H1 (cell line): ENCODE data around the gene CAPZA3. TPM values are rescaled to one million over a fixed set of nuclear protein-coding genes. Genes with fewer than 3 reads are reported as not detected.

Experiments
- CTCF ChIA-PET: fragments of 300-600 bp; sonication (Branson Sonifier 250); formaldehyde crosslinking; loops from one replicate; lab custom pipeline; 2021; ENCODE audit not compliant: partially characterized antibody; lab: Charles Lee
- POLR2A ChIA-PET: fragments of 300-600 bp; sonication (Branson Sonifier 250); formaldehyde crosslinking; loops from one replicate; lab custom pipeline; 2021; ENCODE audit warnings: inconsistent platforms; ENCODE audit not compliant: partially characterized antibody; lab: Charles Lee
- DNase-seq, 2 experiments: peaks; one replicate each; pipeline versions ENCODE4 v3.0.0 to v3.0.0-alpha.2; 2010 to 2022; ENCODE audit warnings: low spot score in 2 of 2, low read depth in 1 of 2, mixed read lengths in 1 of 2
- FAIRE-seq: peaks from 2 replicates; lab custom pipeline; 2011; peaks lifted over from hg19 to GRCh38; lab: Jason Lieb, UNC
- H2AFZ ChIP-seq: 2 replicates; pipeline ENCODE4 v1.8.1; 2012; ENCODE audit warnings: low read length, inconsistent platforms
- H2AK5ac ChIP-seq: 2 replicates; pipeline ENCODE4 v1.6.1; 2013; ENCODE audit warnings: low read depth, low read length
- H2BK120ac ChIP-seq: replicated peaks from 2 replicates; pipeline ENCODE3; 2013; ENCODE audit warnings: low read depth, low read length, inconsistent platforms
- H2BK12ac ChIP-seq: 2 replicates; pipeline ENCODE4 v1.6.1; 2013; ENCODE audit warnings: low read depth, low read length
- H2BK15ac ChIP-seq: 2 replicates; pipeline ENCODE4 v1.6.1; 2013; ENCODE audit warnings: low read length
- H2BK20ac ChIP-seq: 2 replicates; pipeline ENCODE4 v1.6.1; 2013; ENCODE audit warnings: low read length
- H2BK5ac ChIP-seq: 2 replicates; pipeline ENCODE4 v1.6.1; 2013; ENCODE audit warnings: low read depth, low read length
- H3K14ac ChIP-seq: 2 replicates; pipeline ENCODE4 v1.6.1; 2013; ENCODE audit warnings: inconsistent platforms; ENCODE audit not compliant: insufficient read length
- H3K18ac ChIP-seq: 2 replicates; pipeline ENCODE4 v1.6.1; 2013; ENCODE audit warnings: low read length; ENCODE audit errors: extremely low read depth
- H3K23ac ChIP-seq: 2 replicates; pipeline ENCODE4 v1.6.1; 2013; ENCODE audit warnings: inconsistent platforms; ENCODE audit not compliant: insufficient read length
- H3K23me2 ChIP-seq: 2 replicates; pipeline ENCODE4 v1.6.1; 2013; ENCODE audit warnings: low read depth, low read length
- H3K27ac ChIP-seq: 2 replicates; pipeline ENCODE4 v1.6.1; 2011; ENCODE audit warnings: low read depth, low read length, inconsistent platforms
- H3K27me3 ChIP-seq, 4 experiments: replicated peaks in 1 of 4; 1 replicate in 1 of 4; 2 replicates in 3 of 4; pipeline versions ENCODE4 v1.6.1 to v1.8.1; 2011 to 2013; ENCODE audit warnings: low read length in 3 of 4, mild to moderate bottlenecking in 3 of 4, inconsistent platforms in 2 of 4, mixed read lengths in 2 of 4, moderate library complexity in 1 of 4; ENCODE audit not compliant: control insufficient read depth in 3 of 4, insufficient read depth in 3 of 4; ENCODE audit errors: extremely low read depth in 1 of 4
- H3K36me3 ChIP-seq, 4 experiments: 2 replicates each; pipeline versions ENCODE4 v1.6.1 to v1.8.1; 2011 to 2013; ENCODE audit warnings: mild to moderate bottlenecking in 4 of 4, low read length in 3 of 4, moderate library complexity in 2 of 4, control low read depth in 1 of 4, inconsistent platforms in 1 of 4; ENCODE audit not compliant: insufficient read depth in 4 of 4, control insufficient read depth in 2 of 4
- H3K4ac ChIP-seq: replicated peaks from 2 replicates; pipeline ENCODE3; 2013; ENCODE audit warnings: low read length, low read depth, mixed read lengths, inconsistent platforms; ENCODE audit not compliant: insufficient read length
- H3K4me1 ChIP-seq, 4 experiments: replicated peaks in 1 of 4; 1 replicate in 1 of 4; 2 replicates in 3 of 4; pipeline versions ENCODE4 v1.6.1 to v1.8.1; 2011 to 2013; ENCODE audit warnings: low read length in 3 of 4, inconsistent platforms in 2 of 4, mixed read lengths in 1 of 4; ENCODE audit not compliant: insufficient read depth in 4 of 4, control insufficient read depth in 3 of 4
- H3K4me2 ChIP-seq, 2 experiments: 2 replicates each; pipeline versions ENCODE4 v1.6.1 to v1.8.1; 2011 to 2013; ENCODE audit warnings: low read depth in 2 of 2, low read length in 2 of 2, control low read depth in 1 of 2, inconsistent platforms in 1 of 2, mild to moderate bottlenecking in 1 of 2; ENCODE audit not compliant: insufficient read depth in 1 of 2
- H3K4me3 ChIP-seq, 4 experiments: fragments of 200-600, 300-600 bp in 1 of 4; sonication (generic), shearing (Covaris generic), sonication (Bioruptor Twin) in 1 of 4; 2 replicates each; pipeline versions ENCODE4 v1.5.1 to v1.8.1; 2011 to 2016; ENCODE audit warnings: low read length in 4 of 4, low read depth in 3 of 4, control low read depth in 2 of 4, inconsistent platforms in 2 of 4, mild to moderate bottlenecking in 2 of 4, mixed read lengths in 1 of 4, moderate library complexity in 1 of 4; ENCODE audit not compliant: insufficient read depth in 2 of 4; ENCODE audit errors: extremely low read depth in 1 of 4
- H3K56ac ChIP-seq: replicated peaks from 2 replicates; pipeline ENCODE3; 2013; ENCODE audit warnings: low read depth, mild to moderate bottlenecking, mixed read lengths, low read length, inconsistent platforms; ENCODE audit not compliant: insufficient read length
- H3K79me1 ChIP-seq: 2 replicates; pipeline ENCODE4 v1.6.1; 2013; ENCODE audit warnings: low read depth, low read length, control low read depth
- H3K79me2 ChIP-seq, 2 experiments: 2 replicates each; pipeline versions ENCODE4 v1.6.1 to v1.8.1; 2012 to 2013; ENCODE audit warnings: low read length in 2 of 2, mild to moderate bottlenecking in 2 of 2, inconsistent platforms in 1 of 2; ENCODE audit not compliant: insufficient read depth in 2 of 2, control insufficient read depth in 1 of 2
- H3K9ac ChIP-seq, 4 experiments: replicated peaks in 1 of 4; 1 replicate in 1 of 4; 2 replicates in 3 of 4; pipeline versions ENCODE4 v1.6.1 to v1.8.1; 2011 to 2013; ENCODE audit warnings: low read depth in 3 of 4, low read length in 3 of 4, control low read depth in 2 of 4, mild to moderate bottlenecking in 2 of 4, moderate library complexity in 2 of 4, inconsistent platforms in 1 of 4; ENCODE audit errors: extremely low read depth in 1 of 4
- H3K9me3 ChIP-seq, 2 experiments: 2 replicates each; pipeline versions ENCODE4 v1.6.1 to v1.8.1; 2012 to 2013; ENCODE audit warnings: mild to moderate bottlenecking in 2 of 2, moderate library complexity in 2 of 2, control low read depth in 1 of 2, inconsistent platforms in 1 of 2, low read depth in 1 of 2, low read length in 1 of 2, mixed read lengths in 1 of 2; ENCODE audit not compliant: insufficient read depth in 2 of 2
- H4K20me1 ChIP-seq, 2 experiments: replicated peaks in 1 of 2; 2 replicates each; pipeline versions ENCODE3 to v1.8.1; 2011 to 2013; ENCODE audit warnings: inconsistent platforms in 2 of 2, low read length in 2 of 2, mild to moderate bottlenecking in 1 of 2; ENCODE audit not compliant: insufficient read depth in 2 of 2, control insufficient read depth in 1 of 2
- H4K5ac ChIP-seq: 2 replicates; pipeline ENCODE4 v1.6.1; 2013; ENCODE audit warnings: low read length, low read depth, mixed read lengths, inconsistent platforms; ENCODE audit not compliant: insufficient read length
- H4K8ac ChIP-seq: 2 replicates; pipeline ENCODE4 v1.8.0; 2013; ENCODE audit warnings: mild to moderate bottlenecking, moderate library complexity, low read length, inconsistent platforms; ENCODE audit not compliant: insufficient read depth; ENCODE audit errors: extremely low read depth
- H4K91ac ChIP-seq: replicated peaks from 2 replicates; pipeline ENCODE3; 2013; ENCODE audit warnings: low read length, mixed read lengths, inconsistent platforms; ENCODE audit not compliant: insufficient read length
- ATF3 ChIP-seq: IDR thresholded peaks from 2 replicates; pipeline ENCODE4 v1.6.1; 2011; ENCODE audit warnings: low read depth, mild to moderate bottlenecking, low read length; ENCODE audit not compliant: insufficient read depth
- BACH1 ChIP-seq: IDR thresholded peaks from 2 replicates; pipeline ENCODE4 v1.6.1; 2012; ENCODE audit warnings: low read length, improper control_type of control experiment
- CBX8 ChIP-seq: fragments of 300-800, 300-1000 bp; sonication (generic); IDR thresholded peaks from 2 replicates; pipeline ENCODE4 v1.7.1; 2016; ENCODE audit warnings: low read depth, low read length, borderline replicate concordance
- HDAC6 ChIP-seq: IDR thresholded peaks from one replicate; pipeline ENCODE4 v1.7.1; 2012; ENCODE audit warnings: low read depth, mild to moderate bottlenecking, inconsistent platforms, low read length, moderate library complexity
- JUND ChIP-seq: IDR thresholded peaks from 2 replicates; pipeline ENCODE4 v1.6.1; 2011; ENCODE audit warnings: mild to moderate bottlenecking, improper control_type of control experiment, low read length
- KDM5A ChIP-seq: fragments of 200-600 bp; IDR thresholded peaks from 2 replicates; pipeline ENCODE4 v1.7.1; 2012; ENCODE audit warnings: mild to moderate bottlenecking, low read length, inconsistent platforms, mixed read lengths
- MAX ChIP-seq: IDR thresholded peaks from 2 replicates; pipeline ENCODE4 v1.6.1; 2012; ENCODE audit warnings: inconsistent platforms
- NANOG ChIP-seq: IDR thresholded peaks from 2 replicates; pipeline ENCODE4 v1.6.1; 2011; ENCODE audit warnings: low read length, low read depth, mild to moderate bottlenecking, inconsistent platforms; ENCODE audit not compliant: insufficient read depth, poor library complexity, severe bottlenecking
- NRF1 ChIP-seq: IDR thresholded peaks from 2 replicates; pipeline ENCODE4 v1.6.1; 2011; ENCODE audit warnings: mild to moderate bottlenecking, low read depth, low read length, improper control_type of control experiment
- POLR2AphosphoS5 ChIP-seq: IDR thresholded peaks from 2 replicates; pipeline ENCODE4 v1.6.1; 2011; ENCODE audit warnings: low read depth, low read length
- SIN3A ChIP-seq, 2 experiments: IDR thresholded peaks in 1 of 2; conservative IDR thresholded peaks in 1 of 2; 2 replicates each; pipeline ENCODE4 v1.6.1; 2011 to 2012; ENCODE audit warnings: low read length in 2 of 2, improper control_type of control experiment in 1 of 2, low read depth in 1 of 2, mild to moderate bottlenecking in 1 of 2
- SP4 ChIP-seq: IDR thresholded peaks from 2 replicates; pipeline ENCODE4 v1.6.1; 2012; ENCODE audit warnings: low read length, inconsistent platforms
- SRF ChIP-seq: IDR thresholded peaks from 2 replicates; pipeline ENCODE4 v1.6.1; 2011; ENCODE audit warnings: mild to moderate bottlenecking, low read depth, low read length, moderate library complexity
- WGBS, 2 experiments: shearing (Covaris generic) in 1 of 2; methylation state at CpG; one replicate each; pipeline versions ENCODE4 v1.1.6 to v1.1.7; 2013 to 2015; ENCODE audit warnings: low lambda C conversion rate in 2 of 2, mixed read lengths in 2 of 2, inconsistent platforms in 1 of 2, low coverage in 1 of 2, missing lambda C conversion rate in 1 of 2; ENCODE audit not compliant: insufficient replicate concordance in 2 of 2, insufficient coverage in 1 of 2, insufficient read length in 1 of 2; ENCODE audit errors: extremely low coverage in 1 of 2, missing lambda C conversion rate in 1 of 2; 5-methylcytosine and 5-hydroxymethylcytosine counted together
- polyA plus RNA-seq, 7 experiments: library from polyadenylated mRNA; depleted of rRNA in 3 of 7; stranded (reverse) in 5 of 7; unstranded in 2 of 7; fragments of >200 nt in 5 of 7; fragments of 200-250 nt in 2 of 7; gene quantifications; 1 replicate in 5 of 7; 2 replicates in 1 of 7; 4 replicates in 1 of 7; pipeline versions ENCODE4 v1.2.1 to v1.2.3, GENCODE V29; 2011 to 2013; ENCODE audit warnings: missing spikeins in 2 of 7, mixed read lengths in 2 of 7
- total RNA-seq: library from RNA; stranded (reverse); fragmentation: NEBNext Ultra II Directional; extraction: Animal tissue kit (Norgen Biotek cat#: 25700); gene quantifications from 2 replicates; pipeline ENCODE4 v1.2.1, GENCODE V29; 2021
- TF ChIP-seq, protein P1 (sequence below): IDR thresholded peaks from 2 replicates; pipeline ENCODE4 v1.6.1; 2012; ENCODE audit warnings: inconsistent platforms

Gene CAPZA3
- total and polyA plus RNA-seq, 2 of the 8 experiments (the other 6 are each of a cell fraction or from before 2014, with no cell fraction given), result not detected

DNA sequence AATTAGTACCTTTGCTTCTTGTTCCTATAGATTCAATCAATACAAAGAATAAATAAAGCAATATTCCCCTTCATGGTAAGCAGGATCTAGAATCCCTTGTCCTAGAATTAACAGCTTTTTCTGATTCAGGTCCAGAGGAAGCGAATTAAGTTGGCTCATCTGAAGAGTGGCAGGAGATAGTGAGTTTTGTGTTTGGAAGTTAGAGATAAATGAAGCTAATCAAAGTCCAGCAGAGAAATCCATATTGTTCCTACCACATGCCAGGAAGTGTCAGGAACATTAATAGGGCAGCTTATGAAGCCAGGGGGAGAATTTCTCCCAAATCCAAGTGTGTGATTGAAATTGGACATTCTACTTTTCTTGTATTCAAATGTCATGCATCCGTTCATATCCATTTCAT is 13.9 kb downstream of the CAPZA3 start:
- no peaks in the 10 kb centered on the region for H3K36me3 ChIP-seq
- H3K27me3 ChIP-seq, result no peaks in the 10 kb centered on the region
- no peak overlapping the region for H3K27ac ChIP-seq
- no peak overlapping the region for H3K14ac ChIP-seq
- POLR2A ChIA-PET, result no interaction called here
- H2BK5ac ChIP-seq, result no peak overlapping the region
- H4K5ac ChIP-seq, result no peak overlapping the region
- no peaks in the 10 kb centered on the region for H3K79me2 ChIP-seq
- FAIRE-seq (no peak), DNase-seq (no peak)
- H4K91ac ChIP-seq, result no peak overlapping the region
- H3K56ac ChIP-seq, result no peak overlapping the region
- H3K4me2 ChIP-seq, result no peak overlapping the region
- H3K23ac ChIP-seq, result no peak overlapping the region
- CTCF ChIA-PET, result interaction anchor here (0.5 to 1.2 kb wide), 5 partner anchors 31 to 209 kb away, joined by 3 to 4 read pairs (median 3); no protein-coding TSS in a partner anchor
- no peak overlapping the region for H3K4ac ChIP-seq
- H2AK5ac ChIP-seq, result no peak overlapping the region
- no peak overlapping the region for H2BK12ac ChIP-seq
- no peak overlapping the region for H2BK120ac ChIP-seq
- H2AFZ ChIP-seq, result no peak overlapping the region
- peaks cover 8 to 22% (median 12%) of the 10 kb centered on the region in 4 experiments for H3K4me1 ChIP-seq
- no peak overlapping the region for H2BK20ac ChIP-seq
- H2BK15ac ChIP-seq, result no peak overlapping the region
- no peak overlapping the region for H3K4me3 ChIP-seq
- H4K8ac ChIP-seq, result no peak overlapping the region
- no peak overlapping the region for H3K9ac ChIP-seq
- no peaks in the 10 kb centered on the region for H3K9me3 ChIP-seq
- WGBS, 2 experiments, result 90% methylated on average over 2 of the region's 2 CpGs; no CpG with 5 or more reads in 1 of the 2 experiments
- no peaks in the 10 kb centered on the region for H4K20me1 ChIP-seq
- H3K23me2 ChIP-seq, result no peaks in the 10 kb centered on the region
- no peaks in the 10 kb centered on the region for H3K79me1 ChIP-seq
- no peak overlapping the region for H3K18ac ChIP-seq
- TF ChIP-seq SRF, result no peak
- no peak for TF ChIP-seq SP4
- no peak for TF ChIP-seq SIN3A (conservative IDR thresholded peaks at IDR 0.05 in 1 of 2, IDR thresholded peaks at IDR 0.05 in 1 of 2; ENCODE audit: low read depth in 1 of 2, low read length in 2 of 2)
- TF ChIP-seq CBX8, result no peak
- TF ChIP-seq HDAC6, result no peak
- TF ChIP-seq, protein P1, sequence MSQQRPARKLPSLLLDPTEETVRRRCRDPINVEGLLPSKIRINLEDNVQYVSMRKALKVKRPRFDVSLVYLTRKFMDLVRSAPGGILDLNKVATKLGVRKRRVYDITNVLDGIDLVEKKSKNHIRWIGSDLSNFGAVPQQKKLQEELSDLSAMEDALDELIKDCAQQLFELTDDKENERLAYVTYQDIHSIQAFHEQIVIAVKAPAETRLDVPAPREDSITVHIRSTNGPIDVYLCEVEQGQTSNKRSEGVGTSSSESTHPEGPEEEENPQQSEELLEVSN, result no peak
- no peak for TF ChIP-seq JUND
- TF ChIP-seq POLR2AphosphoS5, result no peak
- TF ChIP-seq BACH1, result no peak
- TF ChIP-seq MAX, result no peak
- TF ChIP-seq ATF3, result no peak
- no peak for TF ChIP-seq NANOG
- TF ChIP-seq KDM5A, result no peak
- no peak for TF ChIP-seq NRF1
